ENCODE measurements around the gene NEK5. TPM values are rescaled to one million over a fixed set of nuclear protein-coding genes. Genes with fewer than 3 reads are reported as not detected.
"Not testable (repeated sequence)": the region's sequence is repeated elsewhere in the genome, so short reads cannot be mapped to it uniquely, and the experiment has no call there.

NEK5 gene
- total and polyA plus RNA-seq, 4 donors: 3.0 to 7.6 (median 6.8) TPM

DNA sequence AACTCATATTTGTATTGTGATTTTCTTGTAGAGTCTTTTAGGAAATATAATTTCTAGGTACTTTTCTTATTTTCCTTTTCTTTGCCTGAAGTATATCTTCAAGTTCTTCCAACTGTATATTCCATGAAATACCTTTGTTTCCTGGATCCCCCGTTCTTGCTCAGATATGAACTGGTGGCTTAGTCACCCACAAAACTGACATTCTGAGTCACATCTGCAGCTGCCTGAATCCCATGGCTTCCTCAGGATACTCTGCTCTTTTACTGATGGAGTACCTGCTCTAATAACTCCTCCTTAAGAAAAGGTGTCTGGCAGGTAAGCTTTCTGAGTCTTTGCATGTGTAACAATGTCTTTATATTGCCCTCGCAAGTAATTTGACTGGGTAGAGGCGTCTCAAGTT, 35.0 kb upstream of the NEK5 start:
- H3K27me3 ChIP-seq (ENCODE audit: control insufficient read depth, insufficient read depth, low read length); H3K4me1 ChIP-seq (ENCODE audit: control insufficient read depth, insufficient read depth, low read length); H3K4me3 ChIP-seq (ENCODE audit: low read depth, low read length); H3K27ac ChIP-seq (ENCODE audit: low read depth, low read length); DNase-seq (ENCODE audit: low read depth in 4 of 6, low spot score in 6 of 6); H3K9me3 ChIP-seq (ENCODE audit: control insufficient read depth, insufficient read depth, low read length): not testable (repeated sequence)
- peaks cover 13% of the 10 kb centered on the region for H3K36me3 ChIP-seq (ENCODE audit: control insufficient read depth, insufficient read depth, low read length)
- WGBS (ENCODE audit: insufficient coverage): 100% methylated on average over 1 of the region's 3 CpGs

DNA sequence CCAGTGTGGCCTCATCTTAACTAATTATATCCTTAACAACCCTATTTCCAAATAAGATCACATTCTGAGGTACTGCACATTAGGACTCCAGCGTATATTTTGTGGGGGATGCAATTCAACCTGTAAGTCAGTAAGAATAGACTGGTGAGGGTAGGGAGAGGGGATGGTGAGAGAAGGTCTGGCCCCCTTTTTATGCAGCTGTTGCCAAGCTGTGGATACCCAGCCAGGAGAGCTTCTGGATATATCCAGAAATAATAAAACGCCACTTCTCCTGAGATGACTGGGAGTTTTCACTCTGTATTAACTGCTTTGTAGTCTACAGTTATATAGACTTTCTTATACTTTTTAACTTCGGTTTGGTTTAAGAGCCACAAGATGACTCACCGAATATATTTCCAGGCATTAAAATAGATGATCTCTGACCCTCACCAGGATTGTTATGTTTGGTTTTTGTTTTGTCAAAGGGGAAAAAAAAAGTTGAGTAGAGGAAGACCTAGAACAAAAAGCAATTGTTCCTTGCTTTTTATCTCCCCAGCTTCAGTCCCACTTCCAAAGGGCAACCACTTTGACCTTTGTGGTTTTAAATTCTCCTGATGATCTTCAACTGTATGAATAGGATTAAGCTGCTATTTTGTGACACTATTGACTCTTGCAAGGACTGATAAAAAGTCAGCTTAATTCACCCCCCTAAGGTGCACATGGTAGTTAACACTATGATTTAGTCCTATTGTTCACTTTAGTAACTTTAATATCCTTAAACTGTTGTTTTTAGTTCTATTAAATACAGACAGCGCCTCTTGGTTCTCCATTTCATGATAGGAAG, 33.6 kb upstream of the NEK5 start:
- no peak for DNase-seq (ENCODE audit: low read depth in 4 of 6, low spot score in 6 of 6)
- Histone ChIP-seq H3K27ac (ENCODE audit: low read depth, low read length) (no peak overlapping the region), H3K9me3 (ENCODE audit: control insufficient read depth, insufficient read depth, low read length) (no peaks in the 10 kb centered on the region), H3K4me3 (ENCODE audit: low read depth, low read length) (no peak overlapping the region), H3K27me3 (ENCODE audit: control insufficient read depth, insufficient read depth, low read length) (no peaks in the 10 kb centered on the region), H3K4me1 (ENCODE audit: control insufficient read depth, insufficient read depth, low read length) (peaks cover 5% of the 10 kb centered on the region), H3K36me3 (ENCODE audit: control insufficient read depth, insufficient read depth, low read length) (peaks cover 8% of the 10 kb centered on the region)
- 100% methylated on average over 1 of the region's 5 CpGs for WGBS (ENCODE audit: insufficient coverage)

DNA sequence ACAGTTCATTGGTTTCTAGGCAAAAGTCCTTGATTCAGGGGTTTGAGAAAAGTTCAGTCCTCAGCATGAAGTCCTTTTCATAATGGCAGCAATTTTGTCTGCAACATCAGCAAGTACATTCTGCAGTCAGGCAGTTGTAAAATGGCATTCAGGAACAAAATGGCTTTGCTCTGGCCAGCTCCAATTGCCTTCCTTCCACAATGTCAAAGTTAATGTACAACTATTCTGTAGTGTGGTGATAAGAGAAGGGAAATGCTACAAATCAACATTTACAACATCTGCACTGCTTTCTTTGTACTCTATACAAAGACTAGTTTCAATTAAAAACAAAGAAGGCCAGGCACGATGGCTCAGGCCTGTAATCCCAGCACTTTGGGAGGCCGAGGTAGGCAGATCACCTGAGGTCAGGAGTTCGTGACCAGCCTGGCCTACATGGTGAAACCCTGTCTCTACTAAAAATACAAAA, 32.3 kb upstream of the NEK5 start:
- no peaks in the 10 kb centered on the region for H3K27me3 ChIP-seq (ENCODE audit: control insufficient read depth, insufficient read depth, low read length)
- 53% methylated on average over 3 of the region's 3 CpGs for WGBS (ENCODE audit: insufficient coverage)
- H3K9me3 ChIP-seq (ENCODE audit: control insufficient read depth, insufficient read depth, low read length): no peaks in the 10 kb centered on the region
- DNase-seq (ENCODE audit: low read depth in 4 of 6, low spot score in 6 of 6): peak in 1 of 6 donors; percentile 1
- peaks cover 5% of the 10 kb centered on the region for H3K4me1 ChIP-seq (ENCODE audit: control insufficient read depth, insufficient read depth, low read length)
- H3K27ac ChIP-seq (ENCODE audit: low read depth, low read length): no peak overlapping the region
- no peak overlapping the region for H3K4me3 ChIP-seq (ENCODE audit: low read depth, low read length)
- peaks cover 3% of the 10 kb centered on the region for H3K36me3 ChIP-seq (ENCODE audit: control insufficient read depth, insufficient read depth, low read length)

DNA sequence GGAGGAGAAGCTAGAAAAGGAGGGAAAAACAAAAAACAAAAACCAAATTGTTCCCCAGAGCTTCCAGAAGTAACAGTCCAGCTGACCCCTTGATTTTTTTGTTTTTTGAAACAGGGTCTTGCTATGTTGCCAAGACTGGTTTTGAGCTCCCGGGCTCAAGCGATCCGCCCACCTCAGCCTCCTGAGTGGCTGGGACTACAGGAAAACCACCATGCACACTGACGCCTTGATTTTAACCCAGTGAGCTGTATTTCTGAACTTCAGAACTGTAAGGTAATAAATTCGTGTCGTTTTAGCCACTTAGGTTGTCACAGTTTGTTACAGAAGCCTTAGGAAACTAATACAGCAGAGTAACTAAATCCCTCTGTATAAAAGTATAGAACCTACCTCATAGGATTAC, 31.6 kb upstream of the NEK5 start:
- H3K4me3 ChIP-seq (ENCODE audit: low read depth, low read length): no peak overlapping the region
- no peak for DNase-seq (ENCODE audit: low read depth in 4 of 6, low spot score in 6 of 6)
- no peaks in the 10 kb centered on the region for H3K9me3 ChIP-seq (ENCODE audit: control insufficient read depth, insufficient read depth, low read length)
- peaks cover 5% of the 10 kb centered on the region for H3K4me1 ChIP-seq (ENCODE audit: control insufficient read depth, insufficient read depth, low read length)
- no peaks in the 10 kb centered on the region for H3K27me3 ChIP-seq (ENCODE audit: control insufficient read depth, insufficient read depth, low read length)
- H3K36me3 ChIP-seq (ENCODE audit: control insufficient read depth, insufficient read depth, low read length): peaks cover 2% of the 10 kb centered on the region
- 49% methylated on average over 4 of the region's 6 CpGs for WGBS (ENCODE audit: insufficient coverage)
- H3K27ac ChIP-seq (ENCODE audit: low read depth, low read length): no peak overlapping the region

DNA sequence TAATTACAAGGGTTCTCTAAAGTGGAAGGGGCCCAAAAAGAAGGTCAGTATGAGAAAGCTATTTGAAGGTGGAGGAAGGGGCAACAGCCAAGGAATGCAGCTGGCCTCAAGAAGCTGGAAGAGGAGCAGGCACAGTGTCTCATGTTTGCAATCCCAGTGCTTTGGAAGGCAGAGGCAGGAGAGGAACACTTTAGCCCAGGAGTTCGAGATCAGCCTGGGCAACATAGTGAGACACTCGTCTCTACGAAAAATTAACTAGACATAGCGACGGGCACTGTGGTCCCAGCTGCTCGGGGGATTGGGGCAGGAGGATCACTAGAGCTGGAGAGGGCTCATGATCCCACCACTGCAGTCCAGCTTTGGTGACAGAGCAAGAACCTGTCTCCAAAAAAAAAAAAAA, 31.2 kb upstream of the NEK5 start:
- no peaks in the 10 kb centered on the region for H3K27me3 ChIP-seq (ENCODE audit: control insufficient read depth, insufficient read depth, low read length)
- no peak overlapping the region for H3K27ac ChIP-seq (ENCODE audit: low read depth, low read length)
- DNase-seq (ENCODE audit: low read depth in 4 of 6, low spot score in 6 of 6): no peak
- no peaks in the 10 kb centered on the region for H3K9me3 ChIP-seq (ENCODE audit: control insufficient read depth, insufficient read depth, low read length)
- no peak overlapping the region for H3K4me3 ChIP-seq (ENCODE audit: low read depth, low read length)
- WGBS (ENCODE audit: insufficient coverage): 98% methylated on average over 5 of the region's 6 CpGs
- peaks cover 2% of the 10 kb centered on the region for H3K36me3 ChIP-seq (ENCODE audit: control insufficient read depth, insufficient read depth, low read length)
- peaks cover 5% of the 10 kb centered on the region for H3K4me1 ChIP-seq (ENCODE audit: control insufficient read depth, insufficient read depth, low read length)

DNA sequence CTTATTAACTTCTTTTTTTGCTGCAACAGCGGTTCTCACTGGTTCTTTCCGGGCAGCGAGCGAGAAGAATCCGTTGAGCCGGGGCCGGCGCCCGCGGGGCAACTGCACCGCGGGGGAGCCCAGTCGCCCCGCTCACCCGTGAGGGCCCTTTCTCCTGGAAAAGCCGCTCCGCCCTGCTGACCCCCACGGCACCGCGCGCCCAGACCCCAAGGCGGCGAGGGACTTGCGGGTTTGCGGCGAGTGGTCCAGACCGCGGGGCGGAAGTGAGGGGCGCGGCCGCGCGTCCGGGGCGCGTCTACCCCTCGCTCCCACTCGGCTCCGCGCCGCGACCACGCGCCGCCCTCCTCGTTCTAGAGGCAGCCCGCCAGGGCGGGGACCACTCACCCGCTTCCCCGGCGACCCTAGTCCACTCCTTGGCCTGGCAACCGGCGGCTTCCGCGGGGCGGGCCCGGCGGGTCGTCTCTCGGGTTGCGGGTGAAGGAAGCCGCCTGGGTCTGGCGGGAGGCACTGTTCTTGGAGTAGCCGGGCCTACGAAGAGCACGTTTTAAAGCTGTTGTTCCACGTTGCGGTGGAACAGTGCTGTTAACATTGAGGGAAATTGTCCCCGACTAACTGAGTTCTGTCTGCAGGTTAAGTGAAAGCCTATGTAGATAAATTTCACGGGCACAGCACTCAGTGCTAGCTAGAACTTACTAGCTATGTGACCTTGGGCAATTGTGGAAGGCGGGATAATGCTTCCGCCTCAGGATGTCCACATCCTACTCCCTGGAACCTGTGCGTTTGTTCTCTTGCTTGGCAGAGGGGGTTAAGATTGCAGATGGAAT, 30.5 kb upstream of the NEK5 start, which contains the start of gene NEK3:
Gene NEK3 (minus strand): TSS at position 439 of the 824 bp plus-strand sequence. CDS start 3,406 bp downstream, outside the sequence.
- Histone ChIP-seq H3K9me3 (ENCODE audit: control insufficient read depth, insufficient read depth, low read length) (no peaks in the 10 kb centered on the region), H3K36me3 (ENCODE audit: control insufficient read depth, insufficient read depth, low read length) (no peaks in the 10 kb centered on the region), H3K4me1 (ENCODE audit: control insufficient read depth, insufficient read depth, low read length) (peaks cover 5% of the 10 kb centered on the region), H3K4me3 (ENCODE audit: low read depth, low read length) (peak within 1 kb of the TSS; percentile 73), H3K27ac (ENCODE audit: low read depth, low read length) (peak within 1 kb of the TSS; percentile 88), H3K27me3 (ENCODE audit: control insufficient read depth, insufficient read depth, low read length) (no peaks in the 10 kb centered on the region)
- under 1% methylated on average over 70 of the region's 74 CpGs for WGBS (ENCODE audit: insufficient coverage)
- peak; percentile 44 to 93 (median 56) for DNase-seq (ENCODE audit: low read depth in 4 of 6, low spot score in 6 of 6)

DNA sequence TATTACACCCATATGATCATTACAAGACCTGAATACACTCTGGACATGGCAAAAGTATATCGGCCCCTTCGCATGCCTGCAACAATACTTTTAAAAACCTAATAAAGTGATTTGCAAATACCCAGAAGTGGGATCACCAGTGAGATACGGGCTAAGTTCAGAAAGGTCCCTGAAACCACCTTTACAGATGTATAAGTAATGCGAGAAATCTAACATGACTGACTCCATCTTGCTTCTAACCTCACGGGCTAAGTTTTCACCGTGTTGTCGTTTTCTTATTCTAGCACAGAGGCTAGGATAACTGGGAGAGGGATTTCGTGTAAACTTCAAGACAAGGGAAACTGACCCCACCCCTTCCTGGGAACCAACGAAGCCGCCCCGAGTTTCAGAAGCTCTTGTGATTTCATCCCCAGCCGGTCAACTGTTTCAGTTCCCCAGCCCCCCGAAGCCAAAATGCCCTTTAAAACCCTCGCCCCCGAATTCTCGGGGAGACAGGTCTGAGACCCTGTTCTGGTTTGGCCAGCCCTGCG, 29.8 kb upstream of the NEK5 start:
- Histone ChIP-seq H3K27ac (ENCODE audit: low read depth, low read length) (peak overlapping the region; percentile 88), H3K27me3 (ENCODE audit: control insufficient read depth, insufficient read depth, low read length) (no peaks in the 10 kb centered on the region), H3K4me1 (ENCODE audit: control insufficient read depth, insufficient read depth, low read length) (peaks cover 5% of the 10 kb centered on the region), H3K36me3 (ENCODE audit: control insufficient read depth, insufficient read depth, low read length) (no peaks in the 10 kb centered on the region), H3K9me3 (ENCODE audit: control insufficient read depth, insufficient read depth, low read length) (no peaks in the 10 kb centered on the region), H3K4me3 (ENCODE audit: low read depth, low read length) (peak overlapping the region; percentile 73)
- DNase-seq (ENCODE audit: low read depth in 4 of 6, low spot score in 6 of 6): peak in 5 of 6 donors; percentile 12 to 69 (median 38)
- 0% methylated on average over 10 of the region's 17 CpGs for WGBS (ENCODE audit: insufficient coverage)

DNA sequence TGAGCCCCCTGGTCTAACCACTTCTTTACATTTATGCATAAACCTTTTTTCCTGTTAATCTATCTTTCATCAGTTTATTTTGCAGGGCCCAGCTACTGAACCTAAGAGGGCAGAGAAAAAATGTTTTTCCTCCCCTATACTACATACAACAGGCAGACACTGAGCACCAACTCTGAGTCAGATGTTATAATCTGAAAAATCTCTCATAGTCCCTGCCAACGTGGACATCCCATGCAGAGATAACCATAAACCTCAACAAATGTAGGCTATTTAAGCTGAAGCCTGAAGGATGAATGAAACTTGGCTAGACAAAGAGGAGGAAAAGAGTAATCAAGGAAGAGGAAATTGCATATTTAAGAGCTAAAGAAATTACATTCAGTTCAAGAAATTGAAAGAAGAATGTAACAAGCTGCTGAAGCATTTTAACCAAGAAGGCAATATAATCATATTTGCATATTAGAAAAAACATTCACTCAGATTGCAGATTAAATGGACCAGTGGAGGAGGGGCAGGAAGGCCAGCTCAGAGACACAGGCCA, 27.9 kb upstream of the NEK5 start:
- Histone ChIP-seq H3K36me3 (ENCODE audit: control insufficient read depth, insufficient read depth, low read length) (no peaks in the 10 kb centered on the region), H3K9me3 (ENCODE audit: control insufficient read depth, insufficient read depth, low read length) (no peaks in the 10 kb centered on the region), H3K27ac (ENCODE audit: low read depth, low read length) (no peak overlapping the region), H3K4me1 (ENCODE audit: control insufficient read depth, insufficient read depth, low read length) (peaks cover 5% of the 10 kb centered on the region), H3K4me3 (ENCODE audit: low read depth, low read length) (no peak overlapping the region), H3K27me3 (ENCODE audit: control insufficient read depth, insufficient read depth, low read length) (no peaks in the 10 kb centered on the region)
- DNase-seq (ENCODE audit: low read depth in 4 of 6, low spot score in 6 of 6): no peak
- no CpG with 5 or more reads among the region's 1 CpG for WGBS (ENCODE audit: insufficient coverage)

DNA sequence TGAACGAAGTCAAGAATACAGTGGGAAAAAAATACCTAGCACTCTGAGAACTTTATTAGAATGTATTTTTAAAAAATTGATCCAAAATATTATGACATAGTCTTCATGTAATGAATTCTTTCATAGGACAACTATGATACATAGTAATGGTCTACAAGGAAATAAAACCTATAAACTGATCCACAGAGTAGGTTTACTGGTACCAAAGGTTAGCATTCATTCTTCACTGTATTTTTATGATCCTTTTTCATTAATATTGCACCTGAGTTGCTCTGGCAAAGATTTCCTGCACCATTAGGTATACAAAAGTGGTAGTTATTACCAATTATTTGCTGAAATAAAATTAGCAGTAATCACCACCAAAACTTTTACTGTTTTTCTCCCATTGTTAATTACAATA, 26.3 kb upstream of the NEK5 start:
- Histone ChIP-seq H3K27ac (ENCODE audit: low read depth, low read length) (no peak overlapping the region), H3K27me3 (ENCODE audit: control insufficient read depth, insufficient read depth, low read length) (no peaks in the 10 kb centered on the region), H3K4me1 (ENCODE audit: control insufficient read depth, insufficient read depth, low read length) (peaks cover 3% of the 10 kb centered on the region), H3K9me3 (ENCODE audit: control insufficient read depth, insufficient read depth, low read length) (no peaks in the 10 kb centered on the region), H3K36me3 (ENCODE audit: control insufficient read depth, insufficient read depth, low read length) (no peaks in the 10 kb centered on the region), H3K4me3 (ENCODE audit: low read depth, low read length) (no peak overlapping the region)
- no peak for DNase-seq (ENCODE audit: low read depth in 4 of 6, low spot score in 6 of 6)
- no CpG with 5 or more reads among the region's 1 CpG for WGBS (ENCODE audit: insufficient coverage)
